GM21367 (cell line): ENCODE measurements around the gene CPTP.

Source experiments
- ATAC-seq: cut with Tn5 transposase; IDR thresholded peaks from one replicate; pipeline ENCODE4 v1.9.1; 2021; ENCODE audit not compliant: unreplicated experiment

The CPTP gene

GRCh38 chr1:1332774-1333480, 8.3 kb downstream of the CPTP start:
- ATAC-seq = no peak

- no peak for ATAC-seq
Measured at GRCh38 chr1:1333551-1334241, 9.1 kb downstream of the CPTP start.

GRCh38 chr1:1334835-1335234, 10.2 kb downstream of the CPTP start:
- no peak for ATAC-seq

DNA sequence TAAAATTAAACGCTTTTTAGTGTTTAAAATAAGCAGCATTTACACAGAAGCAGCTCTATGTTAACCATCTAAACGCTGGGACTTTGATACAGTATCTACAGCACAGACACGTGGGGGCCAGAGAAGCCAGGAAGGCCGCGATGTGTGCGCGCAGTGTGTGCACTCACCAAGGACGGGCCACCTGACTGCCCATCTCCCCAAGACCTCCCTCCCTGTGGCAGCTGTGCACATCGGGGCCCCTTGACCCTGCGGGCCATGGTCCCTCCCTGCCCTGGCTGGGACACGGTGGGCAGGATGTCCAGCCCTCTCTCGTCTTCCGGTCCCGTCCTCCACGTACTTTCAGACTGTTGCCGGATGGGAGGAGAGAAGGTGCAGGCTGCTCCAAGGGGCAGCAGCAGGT, 10.7 kb downstream of the CPTP start:
- no peak for ATAC-seq

DNA sequence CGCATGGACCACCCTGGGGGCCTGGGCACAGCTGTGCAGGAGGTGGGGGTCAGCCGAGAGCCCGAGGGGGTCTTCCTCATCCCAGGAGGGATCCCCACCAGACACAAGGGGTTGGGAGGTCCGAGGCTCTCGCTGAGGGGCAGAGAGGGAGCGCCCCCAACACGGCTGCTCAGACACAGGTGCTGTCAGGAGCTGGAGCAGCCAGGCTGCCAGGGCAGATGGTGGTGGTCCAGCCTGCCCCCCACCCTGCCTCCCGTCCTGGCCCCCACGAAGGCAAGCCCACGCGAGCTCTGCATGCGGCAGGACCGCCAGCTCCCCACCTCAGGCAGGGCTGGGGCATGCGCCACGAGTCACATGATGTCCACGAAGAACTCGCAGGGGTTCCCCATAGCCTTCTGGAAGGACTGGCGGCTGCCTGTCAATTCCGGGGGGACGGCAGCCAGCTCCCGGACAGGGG, 11.2 kb downstream of the CPTP start:
- no peak for ATAC-seq

- no peak for ATAC-seq
Measured at GRCh38 chr1:1336446-1336845, 11.8 kb downstream of the CPTP start.

- ATAC-seq = no peak
Measured at GRCh38 chr1:1336931-1337792, 12.6 kb downstream of the CPTP start.

GRCh38 chr1:1337793-1338147, 13.2 kb downstream of the CPTP start:
- no peak for ATAC-seq

DNA sequence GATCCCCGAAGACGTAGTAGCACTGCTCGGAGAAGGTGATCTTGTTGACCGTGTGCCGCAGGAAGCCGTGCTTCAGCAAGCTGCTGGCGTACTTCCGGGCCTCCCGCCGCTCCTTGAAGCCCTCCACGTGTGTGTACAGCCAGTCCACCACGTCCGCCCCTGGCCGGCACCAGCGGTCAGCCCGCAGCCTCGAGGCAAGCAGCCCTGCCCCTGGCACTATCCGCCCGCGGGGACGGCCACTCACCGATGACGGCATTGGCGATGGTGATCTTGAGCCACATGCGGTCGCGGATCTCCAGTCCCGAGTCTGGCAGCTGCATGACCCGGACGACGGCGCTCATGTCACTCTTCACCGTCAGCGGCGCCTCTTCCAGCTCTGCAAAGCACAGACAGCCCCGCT, 13.7 kb downstream of the CPTP start:
- ATAC-seq = no peak

DNA sequence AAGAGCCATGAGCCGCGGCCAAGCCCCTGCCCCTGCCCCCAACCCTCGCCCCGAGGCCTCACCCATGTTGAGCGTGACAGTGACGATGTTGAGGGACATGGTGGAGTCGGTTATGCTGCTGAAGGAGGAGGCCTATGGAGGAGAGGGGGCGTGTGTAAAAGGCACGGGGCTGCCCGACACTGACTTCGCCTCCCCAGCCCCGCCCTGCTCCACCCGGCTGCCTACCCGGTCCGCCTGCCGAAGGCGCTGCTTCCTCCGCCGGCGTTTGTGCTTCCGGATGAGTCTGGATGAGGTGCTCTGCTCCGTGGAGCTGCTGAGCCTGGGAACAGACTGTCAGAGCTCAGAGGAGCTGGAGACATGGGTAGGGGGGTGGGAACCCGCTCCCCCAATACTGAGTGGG, 15.6 kb downstream of the CPTP start:
- ATAC-seq = no peak

DNA sequence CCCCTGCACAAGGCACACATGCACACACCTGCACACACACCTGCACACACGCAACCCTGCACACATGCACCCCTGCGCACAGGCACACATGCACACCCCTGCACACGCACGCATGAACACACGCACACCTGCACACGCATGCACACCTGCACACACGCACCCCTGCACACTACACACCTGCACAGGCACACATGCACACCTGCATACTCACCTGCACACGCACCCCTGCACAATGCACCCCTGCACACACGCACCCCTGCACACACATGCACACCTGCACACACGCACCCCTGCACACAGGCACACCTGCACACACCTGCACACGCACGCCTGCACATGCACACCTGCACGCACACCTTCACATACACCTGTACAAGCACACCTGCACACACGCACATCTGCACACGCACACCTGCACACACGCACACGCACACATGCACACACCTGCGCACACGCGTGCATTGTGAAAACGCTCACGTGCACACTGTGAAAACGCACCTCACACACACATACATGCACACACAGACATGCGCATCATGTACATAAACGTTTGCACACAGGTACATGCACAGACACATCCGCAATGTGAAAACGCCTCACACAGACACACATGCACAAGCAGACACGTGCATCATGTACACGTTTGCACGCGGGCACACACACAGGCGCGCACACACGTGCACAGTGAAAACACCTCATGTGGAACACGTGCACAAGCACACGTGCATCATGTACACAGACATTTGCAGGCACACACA, 16.4 kb downstream of the CPTP start:
- no peak for ATAC-seq

DNA sequence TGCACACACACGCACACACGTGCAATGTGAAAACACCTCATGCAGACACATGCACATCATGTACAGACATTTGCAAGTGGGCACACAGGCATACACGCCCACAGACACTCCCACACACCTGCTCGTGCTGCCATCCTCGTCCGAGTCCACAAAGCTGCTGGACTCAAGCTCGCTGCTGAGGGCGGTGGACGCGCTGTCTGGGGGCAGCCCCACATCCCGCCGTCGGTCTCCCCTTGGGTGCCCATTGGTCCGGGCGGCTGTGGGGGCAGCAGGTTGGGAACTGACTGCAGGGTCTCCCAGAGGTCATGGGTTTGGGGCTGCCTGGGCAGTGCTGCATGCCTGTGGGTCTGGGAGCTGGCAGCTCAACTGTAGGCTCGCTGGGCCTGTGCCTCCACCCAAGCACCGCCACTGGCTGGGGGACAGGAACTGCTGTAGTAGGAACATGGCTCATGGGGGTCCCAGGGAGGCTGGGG, 17.0 kb downstream of the CPTP start:
- no peak for ATAC-seq

DNA sequence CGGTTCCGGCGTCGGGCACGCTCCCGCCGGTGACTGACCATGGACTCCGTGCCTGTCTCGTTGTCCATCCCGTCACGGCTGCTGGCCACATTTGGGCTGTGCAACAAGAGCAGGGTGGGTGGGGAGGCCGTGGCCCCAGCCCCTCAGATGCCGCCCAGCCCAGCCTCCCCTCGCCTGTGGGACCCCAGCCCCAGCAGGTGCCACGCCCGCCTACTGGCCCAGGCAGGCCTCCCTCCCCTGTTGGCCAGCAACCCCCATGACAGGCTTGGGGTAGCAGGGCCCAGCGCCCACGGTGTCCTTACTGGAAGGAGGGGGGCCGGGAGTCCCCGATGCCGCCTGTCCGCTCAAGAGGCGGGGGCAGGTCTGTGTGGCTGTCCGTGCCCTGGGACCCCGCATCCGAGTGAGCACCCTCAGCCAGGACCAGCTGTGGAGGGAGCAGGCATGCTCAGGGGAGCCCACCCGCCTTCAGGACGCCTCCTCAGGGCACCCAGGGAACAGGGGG, 17.5 kb downstream of the CPTP start:
- no peak for ATAC-seq

DNA sequence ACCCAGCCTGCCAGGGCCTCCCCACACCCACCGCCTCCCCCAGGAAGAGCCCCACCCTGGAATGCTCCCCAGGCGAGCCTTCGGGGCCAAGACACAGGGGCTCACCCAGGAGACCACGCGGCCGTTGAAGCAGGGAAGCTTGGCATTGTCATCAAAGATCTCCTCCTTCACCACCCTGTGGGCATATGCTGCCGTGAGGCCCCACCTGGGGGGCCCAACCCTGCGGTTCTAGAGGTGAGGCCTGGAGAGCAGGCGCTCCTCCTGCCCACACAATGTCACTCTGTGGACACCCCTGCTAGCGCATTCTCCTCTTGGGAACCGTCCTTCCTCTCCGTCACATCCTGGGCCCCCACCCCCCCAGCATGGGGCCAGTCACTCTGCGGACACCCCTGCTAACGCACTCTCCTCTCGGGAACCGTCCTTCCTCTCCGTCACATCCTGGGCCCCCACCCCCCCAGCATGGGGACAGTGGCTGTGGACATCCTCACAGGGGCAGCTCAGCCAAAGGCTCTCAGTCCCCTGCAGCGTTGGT, 18.0 kb downstream of the CPTP start:
- ATAC-seq = no peak

DNA sequence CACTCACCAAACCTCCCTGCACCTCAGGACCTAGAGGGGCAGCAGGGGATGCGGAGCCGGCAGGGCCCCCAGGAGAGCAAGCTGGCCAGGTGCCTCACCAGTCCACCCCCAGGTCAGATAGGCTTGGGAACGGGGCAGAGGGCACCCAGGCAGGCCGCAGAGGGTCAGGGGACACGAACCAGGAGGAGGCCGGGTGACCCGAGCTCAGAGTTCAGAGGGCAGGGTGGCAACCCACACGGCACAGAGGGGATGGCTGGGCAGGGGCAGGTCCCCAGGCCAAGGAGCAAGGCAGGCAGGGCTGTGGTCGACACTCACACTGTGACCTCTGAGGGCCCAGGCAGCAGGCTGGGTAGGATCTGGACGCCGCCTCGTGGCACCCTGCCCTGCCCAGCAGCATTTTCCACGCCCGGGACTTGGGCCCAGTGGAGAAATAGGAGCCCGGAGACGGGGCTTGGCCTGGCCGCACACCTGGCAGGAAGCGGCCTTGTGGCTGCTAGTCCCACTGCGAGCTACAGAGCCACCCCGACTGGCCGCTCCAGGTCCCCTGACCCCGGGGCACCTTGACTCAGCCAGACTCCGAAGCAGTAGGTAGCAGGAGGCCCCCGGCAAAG, 19.3 kb downstream of the CPTP start:
- no peak for ATAC-seq

DNA sequence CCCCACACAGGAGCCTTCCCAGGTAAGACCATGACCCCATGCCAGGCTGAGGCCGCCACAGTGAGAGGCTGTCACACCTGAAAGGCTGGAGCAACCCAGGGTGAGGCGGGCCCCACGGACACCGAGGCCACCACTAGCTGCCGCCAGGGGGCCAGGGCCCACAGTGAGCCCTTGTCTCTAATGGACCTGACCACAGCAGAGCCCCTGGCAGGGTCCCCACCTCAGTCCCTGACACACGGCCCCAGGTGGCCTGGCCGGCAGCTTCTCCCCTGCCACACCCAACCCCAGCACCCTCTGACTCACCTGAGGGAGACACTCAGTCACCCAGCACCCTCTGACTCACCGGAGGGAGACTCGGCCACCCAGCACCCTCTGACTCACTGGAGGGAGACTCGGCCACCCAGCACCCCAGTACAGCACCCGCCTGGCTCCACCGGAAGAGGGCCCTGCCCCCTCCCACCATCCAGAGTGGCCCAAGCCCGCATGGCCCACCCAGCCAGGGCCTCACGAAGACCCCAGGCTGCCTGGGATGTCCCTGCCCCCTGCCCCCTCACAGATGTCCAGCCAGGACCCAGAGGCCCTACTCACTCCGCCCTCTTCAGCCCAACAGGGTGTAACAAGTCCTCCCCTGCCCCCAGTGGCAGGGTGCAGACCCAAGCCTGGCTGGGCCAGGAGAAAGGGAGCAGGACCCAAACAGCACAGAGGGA, 20.2 kb downstream of the CPTP start:
- no peak for ATAC-seq

DNA sequence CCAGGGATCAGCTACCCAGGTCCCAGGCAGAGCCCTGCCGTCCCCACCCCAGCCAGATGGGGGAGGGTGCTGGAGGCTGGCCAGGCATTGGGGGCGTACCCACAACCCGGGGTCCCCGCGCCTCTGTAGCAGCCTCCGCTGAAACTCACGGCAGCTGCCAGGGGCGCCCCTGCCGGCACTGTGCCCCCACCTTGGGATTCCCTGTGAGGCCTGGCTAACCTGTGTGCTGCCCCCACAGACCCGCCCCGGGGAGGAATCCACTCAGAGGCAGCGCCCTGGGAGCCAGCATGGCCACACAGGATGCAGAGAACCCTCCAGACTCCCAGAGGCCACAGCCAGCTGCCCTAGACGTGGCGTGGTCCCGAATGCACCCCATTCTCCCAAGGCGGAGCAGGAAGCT, 20.8 kb downstream of the CPTP start:
- ATAC-seq = no peak

GRCh38 chr1:1345860-1346500, 21.4 kb downstream of the CPTP start:
- ATAC-seq = no peak

- no peak for ATAC-seq
Measured at GRCh38 chr1:1346501-1346890, 21.9 kb downstream of the CPTP start.
